GM18526 (cell line): Measurements from ENCODE around the gene SERTAD2.

Experiments used
- POLR2A ChIP-seq: IDR thresholded peaks from 3 replicates; pipeline ENCODE4 v1.6.1; 2011; ENCODE audit not compliant: insufficient read length; ENCODE audit errors: extremely low read depth

SERTAD2 gene

DNA sequence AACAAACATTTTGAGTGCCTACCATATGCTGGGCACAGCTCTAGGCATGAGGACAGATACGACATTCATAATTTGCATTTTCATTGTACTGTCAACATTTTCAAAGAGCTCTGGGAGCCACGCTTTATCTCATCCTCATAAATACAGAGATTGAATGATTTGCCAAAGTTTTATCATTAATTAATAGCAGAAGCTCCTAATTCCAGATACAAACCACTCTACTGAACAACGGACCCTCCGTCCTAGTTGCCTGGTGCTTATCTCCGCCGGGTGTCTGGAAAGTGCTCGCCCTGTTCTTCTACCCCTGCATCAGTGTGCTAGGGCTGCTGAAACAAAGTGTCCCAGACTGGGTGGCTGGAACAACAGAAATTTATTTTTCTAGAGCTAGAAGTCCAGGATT is 23.8 kb downstream of the SERTAD2 start:
- TF ChIP-seq POLR2A: no peak

DNA sequence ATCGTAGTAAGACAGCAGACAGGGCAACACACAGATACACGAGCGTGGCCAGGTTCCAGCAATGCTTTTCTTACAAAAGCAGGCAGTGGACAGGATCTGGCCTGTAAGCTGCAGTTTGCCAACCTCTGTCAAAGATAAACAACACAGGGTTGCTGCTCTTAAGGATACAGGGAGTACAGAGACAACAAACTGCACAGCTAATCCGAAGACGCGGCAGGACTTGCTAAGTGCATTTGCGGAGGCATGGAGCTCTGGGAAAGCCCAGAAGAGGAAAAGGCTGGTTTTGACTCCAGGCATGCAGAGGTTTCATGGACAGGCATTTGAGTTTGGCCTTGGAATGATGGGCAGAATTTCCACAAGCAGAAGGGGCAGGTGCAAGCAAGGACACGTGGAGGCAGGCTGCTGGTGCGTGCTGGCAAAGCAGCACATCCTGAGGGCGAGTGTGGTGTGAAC is 24.4 kb downstream of the SERTAD2 start:
- no peak for TF ChIP-seq POLR2A

DNA sequence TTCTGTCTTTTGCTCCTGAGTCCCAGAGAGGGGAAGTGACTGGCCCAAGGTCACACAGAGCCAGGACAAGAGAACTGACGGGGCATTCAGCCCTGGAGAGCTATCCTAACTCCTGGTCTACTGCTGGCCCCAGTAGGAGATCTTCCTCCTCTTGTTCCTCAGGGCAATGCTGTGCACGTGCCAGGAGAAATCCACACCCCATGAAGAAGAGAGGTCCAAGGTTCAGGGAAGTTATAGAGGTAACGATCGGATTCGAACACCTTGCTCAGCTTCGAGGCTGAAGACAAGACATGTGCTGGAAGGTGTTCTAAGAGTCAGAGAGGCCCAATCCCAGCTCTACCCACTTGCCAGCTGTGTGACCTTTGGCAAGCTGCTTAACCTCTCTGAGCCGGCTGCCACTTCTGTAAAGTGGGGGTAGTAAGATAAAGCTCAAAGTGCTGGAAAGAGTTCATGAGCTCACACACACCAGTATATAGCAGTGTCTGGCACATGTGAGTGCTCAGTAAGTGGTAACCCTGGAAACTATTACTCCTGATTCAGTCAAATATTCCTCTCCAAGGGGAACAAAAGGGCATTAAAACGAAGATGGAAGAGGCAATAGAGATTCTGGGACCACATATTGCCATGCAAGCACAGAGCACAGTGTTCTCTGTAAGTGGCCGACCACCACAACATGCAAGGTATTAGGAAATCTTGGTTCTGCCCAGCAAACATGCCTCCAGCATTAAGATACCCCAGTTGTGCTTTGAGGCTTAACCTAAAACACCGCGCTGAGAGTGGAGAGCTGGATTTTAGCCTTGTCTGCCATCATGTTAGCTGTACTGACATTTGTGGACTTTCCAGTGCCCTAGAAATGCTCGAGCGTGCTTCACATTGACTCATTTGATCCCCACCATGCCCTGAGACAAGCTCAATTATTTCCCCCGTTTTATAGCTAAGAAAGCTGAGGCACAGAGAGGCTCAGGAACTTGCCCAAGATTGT is 25.6 kb downstream of the SERTAD2 start:
- TF ChIP-seq POLR2A: no peak

DNA sequence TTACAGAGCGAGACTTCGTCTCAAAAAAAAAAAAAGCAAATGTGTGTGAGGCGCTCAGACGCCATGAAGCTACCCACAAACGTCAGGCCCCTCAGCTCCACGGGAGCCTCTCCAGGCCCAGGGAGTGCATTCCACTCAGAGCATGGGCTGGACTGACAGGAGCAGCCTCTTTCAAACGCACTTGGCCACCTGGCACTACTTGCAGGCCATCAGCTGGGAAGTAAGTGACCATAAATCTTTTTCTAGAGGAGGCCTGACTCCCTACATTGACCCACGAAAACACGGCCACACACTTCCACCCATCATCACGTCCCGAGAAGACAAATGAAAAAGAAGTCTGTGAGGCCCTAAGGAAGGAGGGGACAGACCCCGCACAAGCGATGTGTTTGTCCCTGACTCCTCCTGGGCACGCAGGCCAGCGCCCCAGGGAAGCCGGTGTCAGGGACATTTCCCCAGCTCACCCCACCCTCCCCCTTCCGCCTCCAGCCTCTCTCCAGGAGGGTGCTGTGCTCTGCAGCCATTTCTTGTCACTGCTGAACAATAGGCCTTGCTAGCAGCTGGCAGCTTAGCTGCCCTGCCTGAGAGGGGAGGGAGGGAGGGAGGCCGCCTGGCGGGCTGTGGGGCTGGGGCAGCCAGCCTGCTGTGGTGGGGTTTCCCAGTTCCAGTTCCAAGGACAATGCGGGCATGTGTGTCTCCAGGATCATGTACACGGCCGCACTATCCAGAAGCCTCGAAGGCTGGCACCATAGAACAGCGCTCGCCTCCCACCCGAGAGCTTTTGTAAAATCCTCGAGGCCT is 26.6 kb downstream of the SERTAD2 start:
- TF ChIP-seq POLR2A: no peak

GRCh38 chr2:64626146-64626809 is 27.4 kb downstream of the SERTAD2 start:
- TF ChIP-seq POLR2A: no peak

- no peak for TF ChIP-seq POLR2A
These were observed 28.2 kb downstream of the SERTAD2 start for GRCh38 chr2:64625299-64626145.

GRCh38 chr2:64624862-64625261 is 28.9 kb downstream of the SERTAD2 start:
- TF ChIP-seq POLR2A: no peak

GRCh38 chr2:64624108-64624610 is 29.6 kb downstream of the SERTAD2 start:
- no peak for TF ChIP-seq POLR2A

GRCh38 chr2:64623242-64623850 is 30.4 kb downstream of the SERTAD2 start:
- no peak for TF ChIP-seq POLR2A

DNA sequence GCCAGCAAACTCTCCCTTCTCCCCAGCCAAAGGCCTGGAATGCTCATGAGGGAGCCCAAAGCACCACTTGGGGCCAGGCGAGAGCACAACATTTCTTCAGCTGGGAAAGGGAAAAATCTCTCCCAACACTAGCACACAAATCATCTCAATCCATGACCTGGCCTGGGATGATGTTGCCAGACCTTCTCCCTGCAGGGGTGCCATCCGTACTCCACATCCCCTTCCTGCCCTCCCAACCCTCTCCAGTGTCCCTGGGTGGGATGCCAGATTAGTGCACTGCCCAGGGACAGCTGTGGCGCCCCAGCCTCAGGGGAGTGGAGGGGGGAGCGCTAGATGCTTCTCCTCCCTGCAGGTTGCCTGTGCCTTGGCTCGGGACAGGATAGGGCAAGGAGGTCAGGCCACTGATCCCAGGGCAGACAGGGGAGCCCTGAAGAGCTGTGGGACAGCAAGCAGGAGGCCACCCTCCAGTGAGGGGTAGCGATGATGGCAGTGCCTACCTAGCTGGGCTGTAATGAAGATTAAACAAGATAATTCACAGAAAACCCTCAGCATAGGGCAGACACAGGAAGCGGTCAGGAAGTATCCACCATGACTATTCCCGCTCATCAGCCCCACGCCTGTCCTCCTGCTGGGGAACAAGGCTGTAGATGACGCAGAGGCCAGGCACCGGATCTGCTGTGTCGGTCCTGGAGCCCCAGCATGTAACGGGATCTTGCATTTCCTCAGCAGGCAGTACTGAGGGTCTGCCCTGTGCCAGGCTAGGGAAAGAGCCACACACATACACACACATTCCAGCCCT is 31.1 kb downstream of the SERTAD2 start:
- TF ChIP-seq POLR2A: no peak

GRCh38 chr2:64620661-64621060 is 33.1 kb downstream of the SERTAD2 start:
- TF ChIP-seq POLR2A: no peak

DNA sequence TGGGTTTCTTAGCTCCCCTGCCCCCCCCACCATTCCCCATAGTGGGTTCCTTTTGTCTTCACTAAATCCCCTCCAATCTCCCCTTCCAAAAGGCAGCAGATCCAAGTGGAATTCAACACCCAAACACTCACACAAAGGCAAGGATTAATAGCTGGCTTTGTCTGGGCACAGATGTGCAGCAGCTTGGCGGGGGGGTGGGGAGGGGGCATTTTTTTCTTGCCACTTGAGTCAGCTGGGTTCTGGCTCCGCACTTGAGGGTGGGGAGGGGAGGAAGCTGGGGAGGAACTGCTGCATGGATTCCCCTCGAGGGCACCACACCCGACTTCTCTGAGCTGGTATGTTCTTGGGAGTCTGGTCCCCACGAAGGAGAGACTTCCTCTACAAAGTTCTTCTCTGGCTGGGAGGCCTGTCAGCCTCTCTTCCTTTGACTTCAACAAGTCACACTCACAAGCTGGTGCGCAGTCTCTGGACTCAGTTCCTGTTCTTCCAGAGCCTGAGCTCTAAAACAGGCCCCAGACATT is 36.0 kb downstream of the SERTAD2 start:
- no peak for TF ChIP-seq POLR2A
